GM18861 (cell line): ENCODE data around the gene MAST3.
A peak's percentile ranks its signal among the peaks of the same experiment; 100 is the strongest.

Experiments
- ATAC-seq: cut with Tn5 transposase; IDR thresholded peaks from one replicate; pipeline ENCODE4 v1.9.1; 2021; ENCODE audit not compliant: unreplicated experiment

MAST3 gene

DNA sequence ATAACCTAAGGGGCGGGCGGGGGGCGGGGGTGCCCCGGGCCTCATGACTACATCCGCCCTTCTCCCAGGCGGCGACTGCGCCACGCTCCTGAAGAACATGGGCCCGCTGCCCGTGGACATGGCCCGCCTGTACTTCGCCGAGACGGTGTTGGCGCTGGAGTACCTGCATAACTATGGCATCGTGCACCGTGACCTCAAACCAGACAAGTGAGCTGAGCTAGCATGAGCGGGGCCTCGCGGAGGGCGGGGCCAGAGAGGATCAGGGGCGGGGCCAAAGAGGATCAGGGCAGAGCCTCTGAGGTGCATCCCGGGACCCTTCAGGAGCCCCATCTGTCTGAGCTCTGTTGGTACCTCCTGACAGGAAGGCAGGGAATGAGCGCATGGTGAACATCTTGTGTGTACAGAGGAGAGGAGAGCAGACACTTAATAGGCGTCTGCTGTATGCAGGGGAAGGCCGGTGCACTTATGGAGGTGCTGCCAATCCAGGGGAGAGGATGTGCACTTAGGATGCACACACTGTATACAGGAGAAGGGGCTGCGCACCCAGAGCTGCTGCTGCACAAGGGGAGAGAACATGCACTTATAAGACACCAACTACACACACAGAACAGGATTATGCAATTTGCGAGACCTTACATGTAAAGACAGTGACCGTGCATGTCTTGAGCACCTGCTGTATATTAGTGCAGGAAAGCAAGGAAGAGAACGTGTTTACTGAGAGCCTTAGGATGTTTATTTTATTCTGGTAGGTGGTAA is 34.4 kb downstream of the MAST3 start:
- no peak for ATAC-seq

DNA sequence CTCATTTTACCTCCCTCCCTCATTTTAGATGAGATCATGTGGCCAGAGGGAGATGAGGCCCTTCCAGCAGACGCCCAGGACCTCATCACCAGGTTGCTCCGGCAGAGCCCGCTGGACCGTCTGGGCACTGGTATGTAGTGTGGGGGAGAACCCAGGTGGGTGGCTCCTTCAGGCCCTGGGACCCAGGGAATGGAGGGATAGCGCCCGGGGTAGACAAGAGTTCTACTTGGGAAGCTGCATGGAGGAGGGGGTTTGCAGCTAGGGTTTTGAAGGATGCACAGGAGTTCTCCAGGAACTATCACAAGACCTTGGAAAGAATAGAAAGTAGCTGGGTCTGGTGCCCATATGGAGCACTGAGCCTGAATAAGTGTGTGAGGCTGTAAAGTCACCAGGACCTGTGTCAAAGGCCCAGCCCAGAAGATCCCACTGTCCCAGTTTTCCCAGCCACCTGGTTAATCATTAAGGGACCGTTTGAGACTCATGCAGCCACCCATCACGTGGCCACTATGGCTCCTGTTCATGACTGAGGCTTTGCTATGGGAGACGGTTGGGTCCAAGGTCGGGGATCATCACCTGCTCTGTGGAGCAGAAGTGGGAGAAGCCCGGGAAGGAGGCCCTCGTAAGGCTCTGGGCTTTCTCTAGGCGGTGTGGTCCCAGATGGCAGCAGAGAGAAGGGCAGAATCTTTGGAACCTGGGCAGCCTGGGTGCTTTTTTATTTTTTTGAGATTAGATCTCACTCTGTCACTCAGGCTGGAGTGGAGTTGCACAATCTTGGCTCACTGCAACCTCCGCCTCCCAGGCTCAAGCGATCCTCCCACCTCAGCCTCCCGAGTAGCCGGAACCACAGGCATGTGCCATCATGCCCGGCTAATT is 38.4 kb downstream of the MAST3 start:
- no peak for ATAC-seq

DNA sequence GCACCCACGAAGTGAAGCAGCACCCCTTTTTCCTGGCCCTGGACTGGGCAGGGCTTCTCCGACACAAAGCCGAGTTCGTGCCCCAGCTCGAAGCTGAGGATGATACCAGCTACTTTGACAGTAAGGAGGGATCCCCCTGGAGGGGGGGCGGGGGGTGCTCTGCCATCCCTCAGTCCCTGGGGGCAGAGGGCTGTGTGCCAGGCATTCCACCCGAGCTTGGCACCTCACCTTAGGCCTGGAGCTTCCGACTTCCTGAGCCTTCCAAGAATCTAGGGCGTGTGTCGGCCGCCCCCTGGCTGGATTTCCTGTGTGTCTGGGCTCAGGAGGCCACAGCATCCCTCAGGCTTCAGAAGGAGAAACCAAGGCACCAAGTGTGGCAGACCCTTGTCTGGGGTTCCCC is 39.7 kb downstream of the MAST3 start:
- ATAC-seq, result no peak

DNA sequence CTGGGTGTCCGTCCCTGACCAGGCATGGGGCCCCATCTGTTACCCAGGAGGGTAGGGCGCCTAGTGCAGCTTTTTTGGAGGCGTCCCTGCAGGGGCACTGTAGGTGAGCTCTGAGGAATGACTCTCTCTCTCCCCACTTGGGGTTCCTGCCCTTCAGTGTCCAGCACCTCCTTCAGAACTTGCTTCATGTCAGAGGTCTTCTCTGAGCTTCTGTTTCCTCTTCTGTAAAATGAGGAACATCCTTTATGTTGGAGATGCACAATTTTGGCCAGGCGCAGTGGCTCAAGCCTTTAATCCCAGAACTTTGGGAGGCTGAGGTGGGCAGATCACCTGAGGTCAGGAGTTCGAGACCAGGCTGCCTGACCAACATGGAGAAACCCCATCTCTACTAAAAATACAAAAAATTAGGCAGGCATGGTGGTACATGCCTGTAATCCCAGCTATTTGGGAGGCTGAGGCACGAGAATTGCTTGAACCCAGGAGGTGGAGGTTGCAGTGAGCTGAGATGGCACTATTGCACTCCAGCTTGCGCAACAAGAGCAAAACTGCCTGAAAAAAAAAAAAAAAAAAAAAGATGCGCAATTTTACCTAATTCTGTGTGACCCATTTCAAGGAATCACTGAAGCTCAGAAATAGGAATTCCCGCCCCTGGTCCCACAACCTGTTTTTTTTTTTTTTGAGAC is 40.2 kb downstream of the MAST3 start:
- no peak for ATAC-seq

DNA sequence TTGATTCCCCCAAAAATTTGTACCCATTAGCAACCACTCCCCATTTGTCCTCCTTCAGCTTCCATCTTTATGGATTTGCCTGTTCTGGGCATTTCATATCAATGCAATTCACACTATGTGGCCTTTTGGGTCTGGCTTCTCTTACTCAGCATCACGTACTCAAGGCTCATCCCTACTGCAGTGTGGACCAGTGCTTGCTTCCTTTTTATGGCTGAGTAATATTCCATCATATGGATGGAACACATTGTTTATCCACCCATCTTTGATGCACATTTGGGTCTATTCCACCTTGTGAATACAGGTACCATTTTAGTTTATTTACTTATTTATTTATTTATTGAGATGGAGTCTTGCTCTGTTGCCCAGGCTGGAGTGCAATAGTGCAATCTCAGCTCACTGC is 42.9 kb downstream of the MAST3 start:
- no peak for ATAC-seq

DNA sequence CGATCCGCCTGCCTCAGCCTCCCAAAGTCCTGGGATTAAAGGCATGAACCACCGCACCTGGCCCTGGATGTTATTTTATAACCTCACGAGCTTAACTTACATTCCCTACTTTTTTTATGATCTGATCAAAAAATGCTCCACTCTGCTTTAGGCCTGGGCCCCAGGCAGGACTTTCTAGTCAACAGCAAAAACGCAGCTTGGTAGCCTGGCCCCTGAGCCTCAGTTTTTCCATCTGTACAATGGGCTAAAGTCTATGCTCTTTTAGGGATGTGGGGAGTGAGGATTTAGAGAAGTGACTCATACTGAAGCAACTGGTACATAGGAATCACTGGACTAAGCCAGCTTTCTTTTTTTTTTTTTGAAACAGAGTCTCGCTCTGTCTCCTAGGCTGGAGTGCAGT is 43.5 kb downstream of the MAST3 start:
- no peak for ATAC-seq

DNA sequence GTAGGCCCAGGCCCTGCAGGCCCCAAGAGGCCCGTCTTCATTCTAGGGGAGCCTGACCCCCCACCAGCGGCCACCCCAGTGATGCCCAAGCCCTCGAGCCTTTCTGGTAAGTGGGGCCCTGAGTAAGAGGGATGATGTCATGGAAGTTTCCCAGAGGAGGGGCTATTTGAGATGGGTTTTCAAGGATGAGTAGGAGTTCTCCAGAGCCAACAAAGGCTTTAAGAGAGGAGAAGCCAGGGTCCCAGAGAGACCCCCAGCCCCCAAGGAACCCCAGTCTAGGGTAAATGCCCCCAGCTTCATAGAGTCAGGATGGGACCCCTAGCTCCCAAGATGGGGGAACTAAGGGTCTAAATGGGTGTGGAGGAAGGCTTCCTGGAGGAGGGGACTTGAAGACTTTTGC is 46.3 kb downstream of the MAST3 start:
- ATAC-seq, result no peak

DNA sequence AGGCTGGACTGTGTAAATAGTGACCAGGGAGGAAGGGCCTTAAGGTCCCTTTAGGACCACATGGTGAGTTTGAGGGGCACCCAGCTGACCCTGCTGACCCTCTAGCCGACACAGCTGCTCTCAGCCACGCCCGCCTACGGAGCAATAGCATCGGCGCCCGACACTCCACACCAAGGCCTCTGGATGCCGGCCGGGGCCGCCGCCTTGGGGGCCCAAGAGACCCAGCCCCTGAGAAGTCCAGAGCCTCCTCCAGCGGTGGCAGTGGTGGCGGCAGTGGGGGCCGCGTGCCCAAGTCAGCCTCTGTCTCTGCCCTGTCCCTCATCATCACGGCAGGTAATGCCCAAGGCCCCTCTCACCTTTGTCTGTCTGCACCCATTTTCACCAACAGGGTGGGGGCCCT is 46.8 kb downstream of the MAST3 start:
- ATAC-seq, result no peak

DNA sequence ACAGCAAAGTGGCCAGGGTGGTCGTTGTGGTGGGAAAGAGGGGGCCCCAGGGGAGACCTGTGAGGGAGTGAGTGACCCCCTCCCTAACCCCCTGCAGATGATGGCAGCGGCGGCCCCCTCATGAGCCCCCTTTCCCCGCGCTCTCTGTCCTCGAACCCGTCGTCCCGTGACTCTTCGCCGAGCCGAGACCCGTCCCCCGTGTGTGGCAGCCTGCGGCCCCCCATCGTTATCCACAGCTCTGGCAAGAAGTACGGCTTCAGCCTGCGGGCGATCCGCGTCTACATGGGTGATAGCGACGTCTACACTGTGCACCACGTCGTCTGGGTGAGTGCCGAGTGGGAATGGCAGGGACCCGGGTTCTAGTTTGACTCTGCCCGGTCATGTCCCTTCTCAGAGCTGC is 47.3 kb downstream of the MAST3 start:
- no peak for ATAC-seq

DNA sequence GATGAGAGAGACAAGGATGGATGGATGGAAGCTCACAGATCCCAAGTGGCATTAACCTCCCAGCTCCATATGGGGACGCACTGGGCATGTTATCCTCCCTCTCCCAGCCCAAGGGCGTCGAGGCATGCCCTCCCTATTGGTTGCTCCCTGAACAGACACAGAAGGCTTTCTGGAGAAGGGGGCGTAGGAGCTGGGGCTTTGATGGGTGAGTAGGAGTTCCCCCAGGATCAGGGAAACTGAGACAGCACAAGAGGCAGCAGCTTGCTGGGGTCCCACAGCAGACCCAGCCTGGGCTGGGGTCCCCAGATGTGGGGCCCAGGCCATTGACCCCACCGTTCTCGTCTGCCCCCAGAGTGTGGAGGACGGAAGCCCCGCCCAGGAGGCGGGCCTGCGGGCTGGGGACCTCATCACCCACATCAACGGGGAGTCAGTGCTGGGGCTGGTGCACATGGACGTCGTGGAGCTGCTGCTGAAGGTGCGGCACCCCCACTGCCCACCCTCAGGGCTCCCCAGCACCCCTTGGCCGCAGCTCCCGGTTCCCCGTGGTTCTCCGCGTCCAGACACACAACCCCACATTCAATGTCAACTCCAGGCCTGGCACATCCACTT is 47.9 kb downstream of the MAST3 start:
- ATAC-seq, result no peak

DNA sequence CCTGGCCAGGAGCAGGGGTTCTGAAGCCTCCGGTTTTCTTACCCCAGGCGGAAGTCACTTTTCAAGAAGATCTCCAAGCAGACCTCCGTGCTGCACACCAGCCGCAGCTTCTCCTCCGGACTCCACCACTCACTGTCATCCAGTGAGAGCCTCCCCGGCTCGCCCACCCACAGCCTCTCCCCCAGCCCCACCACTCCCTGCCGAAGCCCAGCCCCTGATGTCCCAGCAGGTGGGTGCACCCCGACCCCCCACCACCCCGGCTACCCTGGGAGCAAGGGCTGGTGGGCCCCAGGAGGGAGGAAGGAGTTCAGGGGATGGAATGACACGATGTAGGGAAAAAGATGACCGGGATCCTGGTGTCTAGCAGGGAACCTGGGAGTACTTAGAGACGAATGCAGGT is 49.8 kb downstream of the MAST3 start:
- no peak for ATAC-seq

DNA sequence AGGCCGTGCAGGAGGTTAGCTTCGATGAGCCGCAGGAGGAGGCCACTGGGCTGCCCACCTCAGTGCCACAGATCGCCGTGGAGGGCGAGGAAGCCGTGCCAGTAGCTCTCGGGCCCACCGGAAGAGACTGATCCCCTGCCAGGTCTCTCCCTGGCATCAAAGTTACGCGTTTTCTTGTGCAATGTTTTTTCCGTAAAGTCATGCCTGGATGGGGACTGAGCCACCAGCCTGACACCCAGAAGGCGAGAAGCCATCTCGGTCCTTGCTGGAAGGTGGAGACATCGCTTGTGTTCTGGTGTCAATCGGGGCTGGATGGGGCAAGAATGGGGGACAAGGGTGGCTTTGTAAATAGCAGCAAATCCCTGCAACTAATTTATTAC is 52.0 kb downstream of the MAST3 start:
- no peak for ATAC-seq

DNA sequence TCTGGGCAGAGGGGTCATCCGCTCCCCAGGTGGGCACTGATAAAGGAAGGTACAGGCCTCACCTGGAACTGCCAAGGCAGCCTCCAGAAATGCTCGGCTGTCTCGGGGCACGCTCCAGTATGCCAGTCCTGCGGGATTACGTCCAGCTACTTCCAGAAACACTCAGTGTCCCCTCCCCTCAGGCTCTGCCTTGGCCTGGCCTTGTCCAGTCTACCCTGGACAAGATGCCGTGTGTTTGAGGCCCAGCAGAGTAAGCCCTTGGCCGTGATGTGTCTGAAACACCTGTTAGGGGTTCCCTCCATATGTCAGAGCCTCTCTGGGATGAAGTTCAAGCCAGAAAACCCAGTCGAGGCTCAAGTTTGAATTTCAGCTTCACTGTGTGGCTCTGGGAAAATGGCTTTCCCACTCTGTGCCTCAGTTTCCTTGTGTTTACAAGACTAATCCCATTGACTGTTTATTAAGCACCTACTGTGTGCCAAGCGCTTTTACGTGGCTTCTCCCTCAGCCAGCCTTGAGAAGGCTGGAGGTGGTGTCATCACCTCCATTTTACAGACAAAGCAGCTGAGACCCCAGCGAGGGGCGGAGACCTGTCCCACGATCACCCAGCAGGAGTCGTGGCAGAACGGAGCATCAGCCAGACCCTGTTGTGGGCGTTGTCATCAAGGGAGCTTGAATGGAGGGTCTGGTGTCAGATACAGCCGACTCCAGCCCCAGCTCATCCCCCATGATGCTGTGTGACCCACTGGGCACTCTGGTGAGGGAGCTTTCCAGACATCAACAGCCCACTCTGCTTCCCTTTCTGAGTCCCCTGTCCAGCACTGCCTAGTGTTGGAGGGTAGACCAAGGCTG is 53.4 kb downstream of the MAST3 start:
- ATAC-seq, result no peak

DNA sequence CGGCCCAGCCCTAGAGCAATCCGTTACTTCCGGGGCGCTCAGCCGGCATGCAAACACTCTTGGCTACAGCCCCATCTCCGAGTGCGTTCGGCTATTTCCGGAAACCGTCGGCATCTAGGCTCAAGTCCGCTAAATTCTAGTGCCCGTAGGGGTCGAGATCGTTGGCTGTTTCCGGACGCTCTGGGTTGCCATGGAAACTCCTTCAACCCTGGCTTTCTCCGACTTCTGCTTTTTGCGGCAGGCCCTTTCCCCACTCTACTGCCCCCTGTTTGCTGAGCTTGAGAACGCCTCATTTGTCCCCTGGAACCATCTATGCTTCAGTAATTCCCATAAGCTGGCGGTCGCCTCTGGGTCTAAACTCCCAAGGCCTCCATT is 54.9 kb downstream of the MAST3 start:
- peak; percentile 63 for ATAC-seq

DNA sequence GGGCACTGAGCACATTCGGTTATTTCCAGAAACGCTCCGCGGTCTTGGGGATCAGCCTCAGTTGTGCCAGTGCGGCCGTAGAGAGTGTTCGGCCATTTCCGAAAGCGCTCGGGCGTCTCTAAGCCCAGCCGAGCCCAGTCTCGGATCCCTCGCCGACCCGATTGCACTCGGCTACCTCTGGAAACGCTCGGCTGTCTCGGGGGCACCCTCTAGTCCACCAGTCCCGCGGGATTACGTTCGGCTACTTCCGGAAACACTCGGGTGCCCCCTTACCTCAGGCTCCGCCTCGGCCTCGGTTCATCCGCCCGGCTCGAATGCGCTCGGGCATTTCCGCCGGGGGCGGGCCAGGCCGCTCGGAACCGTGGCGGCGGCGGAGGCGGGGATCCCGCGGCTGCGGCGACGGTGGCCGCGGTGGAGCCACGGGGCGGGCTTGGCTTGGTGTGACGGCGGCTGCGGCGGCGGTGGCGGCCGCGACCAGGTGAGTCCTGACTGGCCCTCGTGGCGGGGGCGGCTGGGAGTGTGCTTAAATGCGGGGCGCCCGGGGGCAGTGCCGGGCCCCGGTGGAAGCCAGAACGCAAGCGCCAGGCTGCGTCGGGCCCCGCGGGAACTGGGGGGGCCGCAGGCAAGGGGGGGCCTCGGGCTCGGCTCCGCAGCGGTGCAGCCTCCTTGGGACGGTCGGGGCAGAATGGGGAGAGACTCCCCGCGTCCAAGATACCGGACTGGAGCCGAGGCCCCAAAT is 55.4 kb downstream of the MAST3 start, which contains the start of gene PIK3R2:
Gene PIK3R2, plus strand, starts transcription at position 347 of the 739 bp plus-strand sequence. CDS start 2,717 bp downstream, outside the sequence.
- peak; percentile 57 for ATAC-seq

DNA sequence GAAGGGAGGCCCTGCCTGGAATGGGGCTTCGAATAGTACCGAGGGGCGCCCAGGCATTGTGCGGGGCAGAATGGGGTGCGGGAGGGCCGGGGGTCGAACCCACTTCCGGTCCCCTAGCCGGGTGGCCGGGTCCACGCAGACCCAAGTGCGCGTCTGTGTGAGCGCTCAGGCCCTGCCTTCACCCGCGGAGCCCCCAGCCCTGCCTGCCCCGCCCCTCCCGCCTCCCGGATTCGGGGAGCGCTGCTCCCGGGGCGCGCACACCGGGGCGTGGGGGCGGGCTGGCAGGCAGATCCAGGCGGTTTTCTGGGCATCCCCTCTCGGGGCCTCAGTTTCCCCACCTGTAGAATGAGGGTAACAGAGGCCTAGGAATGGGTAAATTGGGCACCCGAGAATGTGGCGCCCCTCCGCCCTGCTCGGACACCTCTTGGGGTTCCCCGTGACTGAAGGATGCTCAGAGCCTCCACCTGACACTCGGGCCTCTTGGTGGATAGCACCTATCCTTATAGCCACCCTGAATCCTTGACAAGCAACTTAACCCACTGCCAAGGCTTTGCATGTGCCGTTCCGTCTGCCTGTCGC is 56.1 kb downstream of the MAST3 start:
- no peak for ATAC-seq

DNA sequence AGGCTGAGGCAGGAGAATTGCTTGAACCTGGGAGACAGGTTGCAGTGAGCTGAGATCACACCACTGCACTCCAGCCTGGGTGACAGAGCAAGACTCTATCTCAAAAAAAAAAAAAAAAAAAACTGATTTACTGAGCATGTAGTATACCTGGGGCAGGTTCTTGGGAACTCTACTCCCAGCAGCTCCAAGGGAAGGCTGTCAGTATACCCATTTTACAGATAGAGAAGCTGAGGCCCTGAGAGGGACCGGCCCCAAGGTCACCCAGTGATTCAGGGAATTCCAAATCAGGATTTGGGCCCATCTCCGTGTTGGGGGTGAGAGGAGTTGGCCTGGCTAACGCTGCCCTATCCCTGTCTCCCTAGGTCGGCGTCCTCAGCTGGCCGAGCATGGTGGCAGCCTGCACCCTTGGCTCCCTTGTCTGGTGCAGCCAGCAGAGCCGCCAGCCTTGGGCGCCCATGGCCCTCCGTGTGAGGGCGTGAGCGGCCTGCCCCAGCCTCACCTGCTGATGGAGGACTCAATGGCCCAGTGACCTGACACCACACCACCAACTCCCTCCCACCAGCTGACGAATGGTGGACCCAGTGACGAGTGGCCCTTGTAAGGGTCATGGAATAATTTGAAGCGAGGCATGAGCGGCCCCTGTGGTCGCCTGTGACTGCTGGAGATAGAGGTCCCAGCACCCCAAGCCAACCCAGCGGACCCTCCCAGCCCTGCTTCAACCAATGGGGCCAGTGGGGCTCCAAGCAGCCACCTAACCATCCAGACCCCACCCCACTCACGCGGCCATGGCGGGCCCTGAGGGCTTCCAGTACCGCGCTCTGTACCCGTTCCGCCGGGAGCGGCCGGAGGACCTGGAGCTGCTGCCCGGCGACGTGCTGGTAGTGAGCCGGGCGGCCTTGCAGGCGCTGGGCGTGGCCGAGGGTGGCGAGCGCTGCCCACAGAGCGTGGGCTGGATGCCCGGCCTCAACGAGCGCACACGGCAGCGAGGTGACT is 57.8 kb downstream of the MAST3 start:
- no peak for ATAC-seq

DNA sequence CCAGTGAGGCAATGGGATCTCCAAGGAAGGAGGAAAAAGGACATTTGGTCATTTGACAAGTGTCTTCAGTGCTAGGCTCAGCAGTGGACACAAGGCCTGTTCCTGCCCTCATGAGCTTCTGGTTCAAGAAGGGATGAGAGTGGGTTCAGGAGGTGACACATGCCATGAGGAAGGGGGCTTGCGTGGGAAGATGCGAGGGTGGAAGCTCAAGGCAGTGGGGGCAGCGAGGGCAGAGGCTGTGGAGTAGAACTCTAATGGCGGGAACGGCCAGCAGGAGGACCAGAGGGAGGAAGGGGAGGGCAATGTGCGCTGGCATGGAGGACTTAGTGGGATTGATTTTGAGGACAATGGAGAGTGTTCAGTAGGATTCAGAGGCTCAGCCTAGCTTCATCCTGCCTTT is 58.7 kb downstream of the MAST3 start:
- ATAC-seq, result no peak
